Epidermal melanocyte (primary cell): ENCODE results near the gene CRELD1.
A peak's percentile ranks its signal among the peaks of the same experiment; 100 is the strongest.
"Not testable (repeated sequence)": the region's sequence is repeated elsewhere in the genome, so short reads cannot be mapped to it uniquely, and the experiment has no call there.

ENCODE experiments used
- DNase-seq: peaks from one replicate; pipeline ENCODE4 v3.0.0; 2011; ENCODE audit warnings: low spot score; ENCODE audit not compliant: insufficient read length

Gene CRELD1, protein sequence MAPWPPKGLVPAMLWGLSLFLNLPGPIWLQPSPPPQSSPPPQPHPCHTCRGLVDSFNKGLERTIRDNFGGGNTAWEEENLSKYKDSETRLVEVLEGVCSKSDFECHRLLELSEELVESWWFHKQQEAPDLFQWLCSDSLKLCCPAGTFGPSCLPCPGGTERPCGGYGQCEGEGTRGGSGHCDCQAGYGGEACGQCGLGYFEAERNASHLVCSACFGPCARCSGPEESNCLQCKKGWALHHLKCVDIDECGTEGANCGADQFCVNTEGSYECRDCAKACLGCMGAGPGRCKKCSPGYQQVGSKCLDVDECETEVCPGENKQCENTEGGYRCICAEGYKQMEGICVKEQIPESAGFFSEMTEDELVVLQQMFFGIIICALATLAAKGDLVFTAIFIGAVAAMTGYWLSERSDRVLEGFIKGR

DNA sequence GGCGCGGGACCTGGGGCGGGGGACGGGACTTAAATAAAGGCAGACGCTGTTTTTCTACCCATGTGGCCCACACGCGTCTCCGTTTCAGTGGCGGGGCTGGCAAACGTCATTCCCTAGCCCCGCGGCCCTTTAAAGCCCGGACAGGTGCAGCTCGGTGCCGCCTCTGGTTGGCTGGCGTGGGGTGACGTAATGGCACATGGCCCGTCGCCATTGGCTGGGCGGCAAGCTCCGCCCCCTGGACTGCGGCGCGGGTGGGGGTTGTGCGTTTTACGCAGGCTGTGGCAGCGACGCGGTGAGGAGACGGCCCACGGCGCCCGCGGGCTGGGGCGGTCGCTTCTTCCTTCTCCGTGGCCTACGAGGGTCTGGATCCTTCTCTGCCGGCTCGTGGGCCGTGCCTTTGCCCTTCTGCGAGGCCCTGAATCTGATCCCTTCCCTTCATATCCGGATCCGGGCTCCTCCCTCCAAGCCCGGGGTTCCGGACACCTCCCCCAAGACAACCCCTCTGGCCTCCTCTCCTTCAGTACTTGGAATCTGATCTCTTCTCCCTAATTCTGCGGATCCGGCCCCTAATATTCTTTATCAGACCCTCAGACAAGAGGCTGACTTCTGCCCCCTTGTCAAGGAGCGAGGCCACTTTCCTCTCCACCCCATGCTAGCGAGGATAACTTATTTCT, at the start of gene CRELD1:
Gene CRELD1 (plus strand): TSS at position 274 of the 674 bp plus-strand sequence. CDS start 605 bp downstream, outside the sequence.
- peak; percentile 81 for DNase-seq

DNA sequence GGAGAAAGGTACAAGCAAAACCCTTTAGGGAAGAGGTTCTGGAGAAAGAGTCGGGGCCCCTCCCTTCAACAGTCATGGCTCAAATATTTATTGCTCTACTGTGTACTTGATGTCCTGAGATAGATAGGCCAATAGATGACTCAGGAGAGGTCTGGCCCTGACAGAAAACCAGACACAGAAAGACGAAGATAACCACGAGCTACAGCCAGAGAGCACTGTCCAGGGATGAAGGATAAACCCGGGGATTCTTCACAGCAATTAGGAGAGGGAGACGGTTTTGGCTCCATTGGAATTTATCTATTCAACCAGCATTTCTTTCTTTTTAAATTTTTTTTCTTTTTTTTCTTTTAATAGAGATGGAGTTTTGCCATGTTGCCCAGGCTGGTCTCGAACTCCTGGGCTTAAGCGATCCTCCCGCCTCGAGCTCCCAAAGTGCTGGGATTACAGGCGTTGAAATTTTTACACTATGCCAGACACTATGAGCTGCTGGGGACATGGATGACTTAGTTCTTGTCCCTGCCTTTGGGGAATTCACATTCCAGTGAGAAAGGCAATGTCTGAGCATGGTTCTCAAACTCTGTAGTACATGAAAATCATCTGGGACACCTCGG, 49.0 kb upstream of the CRELD1 start:
- no peak for DNase-seq

DNA sequence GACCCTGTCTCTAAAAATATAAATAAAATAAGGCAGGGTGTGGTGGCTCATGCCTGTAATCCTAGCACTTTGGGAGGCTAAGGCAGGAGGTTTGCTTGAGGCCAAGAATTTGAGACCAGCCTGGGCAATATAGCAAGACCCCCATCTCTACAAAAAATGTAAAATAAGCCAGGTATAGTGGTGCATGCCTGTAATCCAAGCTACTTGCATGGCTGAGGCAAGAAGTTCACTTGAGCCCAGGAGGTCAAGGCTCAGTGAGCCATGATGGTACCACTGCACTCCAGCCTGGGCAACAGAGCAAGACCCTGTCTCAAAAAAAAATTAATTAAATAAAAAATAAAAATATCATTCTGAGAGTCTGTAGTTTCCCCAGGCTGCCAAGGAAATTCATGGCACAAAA, 47.3 kb upstream of the CRELD1 start:
- DNase-seq = no peak

DNA sequence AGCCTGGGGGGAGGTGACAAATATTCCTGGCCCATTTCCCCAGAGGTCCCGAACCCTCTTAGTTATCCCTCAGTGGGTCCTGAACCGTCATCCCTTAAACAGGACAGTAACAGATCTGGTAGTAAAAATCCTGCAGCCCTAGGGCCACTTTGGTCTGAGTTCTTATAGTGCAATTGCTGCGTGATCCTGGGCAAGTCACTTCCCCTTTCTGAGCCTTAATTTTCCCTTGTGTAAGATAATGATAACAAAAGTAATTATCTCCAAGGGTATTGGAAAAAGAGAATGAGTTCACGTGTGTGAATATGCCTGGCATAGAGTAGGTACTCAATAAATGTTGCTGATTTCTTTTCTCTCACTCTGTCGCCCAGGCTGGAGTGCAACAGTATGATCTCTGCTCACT, 46.2 kb upstream of the CRELD1 start:
- DNase-seq = no peak

DNA sequence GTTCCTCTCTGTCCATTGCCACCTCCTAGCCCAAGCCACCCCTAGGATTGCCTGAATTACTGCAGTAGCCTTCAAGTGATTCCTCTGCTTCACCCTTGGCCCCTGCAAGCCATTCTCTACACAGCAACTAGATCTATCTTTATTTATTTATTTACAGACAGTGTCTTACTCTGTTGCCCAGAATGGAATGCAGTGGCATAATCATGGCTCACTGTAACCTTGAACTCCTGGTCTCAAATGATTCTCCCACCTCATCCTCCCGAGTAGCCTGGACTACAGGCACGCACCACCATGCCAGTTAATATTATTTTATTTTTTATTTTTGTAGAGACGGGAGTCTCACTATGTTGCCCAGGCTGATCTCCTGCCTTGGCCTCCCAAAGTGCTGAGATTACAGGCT, 45.1 kb upstream of the CRELD1 start:
- DNase-seq = no peak

DNA sequence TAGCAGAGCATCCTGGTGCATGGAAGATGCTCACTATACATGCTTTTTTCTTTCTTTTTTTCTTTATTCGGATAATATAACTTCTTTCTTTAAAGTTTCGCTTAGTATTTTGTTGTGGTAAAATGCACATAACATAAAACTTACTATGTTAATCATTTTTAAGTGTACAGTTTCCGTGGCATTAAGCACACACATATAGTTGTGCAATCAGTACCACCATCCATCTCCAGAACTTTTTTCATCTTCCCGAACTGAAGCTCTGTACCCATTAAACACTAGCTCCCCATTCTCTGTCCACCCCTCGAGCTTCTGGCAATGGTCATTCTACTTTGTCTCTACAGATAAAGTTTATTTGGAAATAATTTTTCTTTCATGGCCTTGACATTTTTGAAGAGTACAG, 44.2 kb upstream of the CRELD1 start:
- DNase-seq = no peak

DNA sequence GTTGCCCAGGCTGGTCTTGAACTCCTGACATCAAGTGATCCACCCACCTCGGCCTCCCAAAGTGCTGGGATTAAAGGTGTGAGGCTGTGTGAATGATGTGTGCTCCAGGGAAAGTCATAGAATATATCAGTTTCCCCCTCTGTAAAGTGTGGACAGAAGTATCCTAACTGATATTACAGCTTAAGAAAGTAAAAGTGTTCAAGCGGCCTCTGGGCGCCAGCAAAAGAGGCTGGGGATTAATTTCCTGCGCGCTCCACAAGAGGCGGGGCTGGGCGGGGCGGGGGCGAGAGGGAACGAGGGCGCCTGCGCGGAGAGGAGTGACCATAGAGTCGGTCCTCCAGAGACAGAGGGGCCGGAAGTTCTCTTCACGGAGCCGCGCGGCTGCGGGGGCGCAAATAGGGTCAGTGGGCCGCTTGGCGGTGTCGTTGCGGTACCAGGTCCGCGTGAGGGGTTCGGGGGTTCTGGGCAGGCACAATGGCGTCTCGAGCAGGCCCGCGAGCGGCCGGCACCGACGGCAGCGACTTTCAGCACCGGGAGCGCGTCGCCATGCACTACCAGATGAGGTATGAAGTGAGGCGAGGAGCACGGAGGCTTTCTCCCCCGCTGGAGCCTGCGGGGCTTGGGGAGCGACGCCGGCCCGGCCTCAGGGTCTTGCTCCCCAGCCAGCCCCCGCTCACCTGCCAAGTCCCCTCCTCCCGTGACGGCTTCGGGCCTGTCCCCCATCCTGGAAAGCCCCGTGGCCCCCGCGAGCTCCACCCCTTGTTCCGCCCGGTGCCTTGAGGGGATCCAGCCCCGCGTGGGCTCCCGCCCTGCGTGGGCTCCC, 43.2 kb upstream of the CRELD1 start, which contains the start of gene JAGN1:
Gene JAGN1 (plus strand): TSS at position 362 of the 823 bp plus-strand sequence. CDS start 113 bp downstream, at position 475.
- DNase-seq = peak; percentile 76

DNA sequence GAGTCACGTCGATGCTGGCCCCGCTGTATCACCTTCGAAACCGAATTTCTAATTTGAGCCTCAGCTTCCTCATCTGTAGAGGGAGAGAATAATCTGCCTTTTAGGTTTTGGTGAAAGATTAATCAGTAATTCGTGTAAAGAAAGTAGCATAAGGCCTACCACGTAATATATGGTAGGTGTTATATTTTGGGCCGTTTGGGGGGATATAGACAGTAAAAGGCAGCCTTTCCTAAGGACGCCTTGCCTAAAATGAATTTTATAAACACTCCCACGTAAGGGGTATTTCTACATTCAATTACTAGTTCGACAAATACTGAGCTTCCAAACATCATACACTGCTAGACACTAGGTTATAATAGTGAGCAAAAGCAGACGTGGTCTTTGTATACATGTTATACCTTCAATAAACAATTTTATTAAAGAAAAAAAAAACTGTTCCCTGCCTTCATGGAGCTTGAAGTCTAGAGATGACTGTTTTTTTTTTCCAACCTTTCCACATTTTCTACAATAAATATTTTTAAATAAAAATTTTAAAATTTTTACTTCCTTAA, 42.5 kb upstream of the CRELD1 start:
- DNase-seq = no peak

DNA sequence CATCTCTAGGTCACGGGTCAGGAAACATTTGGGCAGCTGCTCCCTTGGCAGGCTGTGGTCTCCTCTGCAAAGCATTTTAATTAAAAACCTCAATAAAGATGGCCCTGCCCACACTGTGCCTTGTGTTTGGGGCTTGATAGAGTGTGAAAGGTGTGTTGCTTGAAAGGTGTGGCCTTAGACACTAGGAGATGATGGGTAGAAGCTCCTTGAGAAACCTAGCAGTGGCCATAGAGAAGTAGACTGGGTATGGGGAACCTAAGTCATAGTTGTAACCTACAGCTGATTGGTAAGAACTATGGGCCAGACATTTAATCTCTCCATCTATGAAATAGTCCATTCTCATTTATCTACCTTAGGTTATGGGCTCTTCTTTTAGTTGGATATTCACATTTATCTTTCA, 39.9 kb upstream of the CRELD1 start:
- DNase-seq = no peak

DNA sequence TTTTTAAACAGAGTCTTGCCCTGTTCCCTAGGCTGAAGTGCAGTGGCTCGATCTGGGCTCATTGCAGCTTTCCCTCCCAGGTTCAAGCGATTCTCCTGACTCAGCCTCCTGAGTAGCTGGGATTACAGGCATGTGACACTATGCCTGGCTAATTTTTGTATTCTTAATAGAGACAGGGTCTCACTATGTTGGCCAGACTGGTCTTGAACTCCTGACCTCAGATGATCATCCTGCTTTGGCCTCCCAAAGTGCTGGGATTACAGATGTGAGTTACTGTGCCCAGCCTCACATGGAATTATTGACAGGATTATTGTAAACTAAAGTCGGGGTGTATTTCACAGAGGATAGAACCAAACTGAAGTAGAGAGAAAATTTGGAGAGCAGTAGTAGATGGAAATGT, 37.9 kb upstream of the CRELD1 start:
- DNase-seq = not testable (repeated sequence)

DNA sequence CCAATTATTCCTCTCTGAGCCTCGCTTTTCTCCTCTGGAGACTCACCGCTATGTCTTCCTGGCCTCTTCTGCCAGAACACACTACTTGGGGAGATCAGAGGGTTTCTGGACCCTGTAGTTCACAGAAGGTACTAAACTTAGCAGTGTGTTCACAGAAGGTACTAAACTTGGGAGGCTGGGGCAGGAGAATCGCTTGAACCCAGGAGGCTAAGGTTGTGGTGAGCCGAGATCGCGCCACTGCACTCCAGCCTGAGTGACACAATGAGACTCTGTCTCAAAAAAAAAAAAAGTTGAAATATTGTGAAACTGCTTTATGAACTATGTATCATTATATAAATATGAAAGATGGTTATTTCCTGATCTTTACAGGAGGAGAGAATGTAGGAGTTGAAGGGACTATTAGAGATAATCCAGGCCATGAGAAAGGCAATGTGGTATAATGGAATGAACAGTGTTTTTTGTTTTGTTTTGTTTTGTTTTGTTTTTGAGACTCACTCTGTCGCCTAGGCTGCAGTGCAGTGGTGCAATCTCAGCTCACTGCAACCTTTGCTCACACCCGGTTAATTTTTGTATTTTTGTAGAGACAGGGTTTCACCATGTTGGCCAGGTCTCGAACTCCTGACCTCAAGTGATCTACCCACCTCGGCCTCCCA, 36.8 kb upstream of the CRELD1 start:
- not testable (repeated sequence) for DNase-seq

DNA sequence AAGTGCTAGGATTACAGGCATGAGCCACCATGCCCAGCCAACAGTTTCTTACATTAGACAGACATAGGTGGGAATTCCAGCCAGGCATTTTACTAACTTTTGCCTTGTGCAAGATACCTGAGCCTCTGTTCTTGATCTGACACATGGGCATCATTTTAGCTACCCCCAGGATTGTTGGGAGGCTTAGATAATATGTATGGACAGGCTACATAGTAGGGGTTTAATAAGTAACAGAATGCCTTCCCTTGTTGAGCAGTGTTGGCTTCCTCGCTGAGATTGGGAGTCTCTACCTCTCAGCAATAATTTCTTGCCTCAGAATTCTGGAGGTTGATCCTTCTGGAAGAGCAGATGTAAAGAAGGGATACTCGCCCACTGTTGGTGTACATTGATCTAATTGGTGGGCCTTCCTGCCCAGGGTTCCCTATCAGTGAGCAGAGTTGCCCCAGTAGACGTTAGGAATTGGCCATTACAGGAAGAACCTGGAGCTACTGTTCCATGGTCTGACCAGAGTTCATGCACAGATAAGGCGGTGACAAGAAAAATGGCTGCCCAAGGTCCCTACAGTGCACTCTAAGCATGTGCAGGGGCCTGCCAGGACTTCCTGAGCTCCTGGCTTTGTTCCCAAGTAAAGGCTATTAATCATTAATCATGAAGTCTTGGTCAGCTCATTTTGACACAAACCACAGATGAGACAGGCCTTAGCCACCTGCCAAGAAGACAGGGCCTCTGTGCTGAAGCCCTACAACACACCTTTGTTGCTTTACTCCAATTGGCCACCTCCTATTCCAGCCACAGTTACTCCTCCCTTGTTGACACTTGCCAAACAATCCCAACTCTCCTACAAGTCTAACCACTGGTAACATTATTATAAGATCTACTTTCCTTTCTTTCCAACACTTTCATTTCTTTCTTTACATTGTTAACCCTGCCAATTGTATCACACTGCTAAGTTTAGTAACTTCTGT, 35.9 kb upstream of the CRELD1 start:
- DNase-seq = no peak

DNA sequence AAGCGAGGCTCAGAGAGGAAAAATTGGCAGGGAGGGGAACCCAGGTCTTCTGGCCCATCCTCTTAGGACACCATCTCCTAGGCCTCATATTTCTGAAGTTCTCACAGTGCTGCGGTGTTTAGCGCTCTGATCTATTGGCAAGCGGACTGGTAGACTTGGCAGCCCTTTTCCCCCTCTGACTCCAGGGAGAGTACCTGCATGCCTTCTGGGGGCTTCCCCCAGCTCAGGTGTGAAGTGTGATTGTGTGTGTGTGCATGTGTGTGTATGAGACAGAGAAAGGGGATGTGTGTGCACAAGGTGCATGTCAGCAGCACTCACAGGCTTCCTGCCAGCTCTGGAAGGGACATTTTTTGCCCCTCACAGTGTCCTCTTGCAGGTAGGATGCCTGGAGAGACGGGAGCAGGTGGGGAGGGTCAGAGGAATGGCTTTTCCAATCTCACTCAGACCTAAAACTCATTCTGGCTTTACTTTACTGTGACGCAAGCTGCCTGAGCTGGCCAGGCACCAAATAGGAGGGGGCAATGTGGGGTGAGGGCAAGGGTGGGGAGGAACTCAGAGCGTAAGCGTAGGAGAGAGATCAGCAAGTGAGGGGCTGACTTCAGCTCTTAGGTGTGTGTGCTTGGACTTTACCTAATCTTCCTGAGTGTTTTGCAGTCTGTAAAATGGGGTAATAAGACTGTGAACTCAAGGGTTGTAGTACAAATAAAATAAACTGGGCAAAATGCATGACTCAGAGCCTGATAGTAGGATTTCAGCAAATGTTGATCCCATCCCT, 35.0 kb upstream of the CRELD1 start:
- no peak for DNase-seq

DNA sequence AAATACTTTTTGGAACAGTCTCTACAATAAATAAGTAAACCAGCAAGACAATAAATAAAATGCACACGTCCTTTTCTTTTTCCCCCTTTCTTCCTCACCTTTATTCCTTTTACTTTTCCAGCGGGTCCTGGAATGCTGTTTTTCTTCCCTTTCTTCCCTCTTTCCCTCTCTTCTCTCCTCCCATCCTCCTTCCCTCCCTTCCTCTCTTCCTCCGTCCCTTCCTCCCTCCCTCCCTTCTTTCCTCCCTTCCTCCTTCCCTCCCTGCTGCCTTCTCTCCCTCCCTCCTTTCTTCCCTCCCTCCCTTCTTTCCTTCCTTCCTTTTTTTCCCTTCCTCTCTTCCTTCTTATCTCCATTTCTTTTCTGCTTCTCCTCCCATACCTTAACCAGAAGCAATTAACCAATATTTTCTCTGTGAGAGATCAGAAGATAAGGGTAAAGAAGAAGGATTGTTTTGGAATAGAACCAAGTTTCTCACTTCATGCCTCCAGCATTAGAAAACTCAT, 34.3 kb upstream of the CRELD1 start:
- no peak for DNase-seq

DNA sequence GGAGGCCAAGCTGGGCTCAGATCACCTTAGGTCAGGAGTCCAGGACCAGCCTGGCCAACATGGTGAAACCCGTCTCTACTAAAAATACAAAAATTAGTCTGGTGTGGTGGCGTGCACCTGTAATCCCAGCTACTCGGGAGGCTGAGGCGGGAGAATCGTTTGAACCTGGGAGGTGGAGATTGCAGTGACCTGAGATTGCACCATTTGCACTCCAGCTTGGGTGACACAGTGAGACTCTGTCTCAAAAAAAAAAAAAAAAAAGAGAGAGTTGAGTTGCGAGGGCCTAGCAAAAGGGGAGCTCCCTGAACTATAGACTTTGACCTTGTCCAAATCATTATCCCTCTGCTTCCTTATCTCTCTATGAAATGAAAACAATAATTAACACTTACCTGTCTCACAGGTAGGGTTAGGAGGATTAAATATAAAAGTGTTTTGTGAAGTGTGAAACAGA, 32.6 kb upstream of the CRELD1 start:
- DNase-seq = not testable (repeated sequence)

DNA sequence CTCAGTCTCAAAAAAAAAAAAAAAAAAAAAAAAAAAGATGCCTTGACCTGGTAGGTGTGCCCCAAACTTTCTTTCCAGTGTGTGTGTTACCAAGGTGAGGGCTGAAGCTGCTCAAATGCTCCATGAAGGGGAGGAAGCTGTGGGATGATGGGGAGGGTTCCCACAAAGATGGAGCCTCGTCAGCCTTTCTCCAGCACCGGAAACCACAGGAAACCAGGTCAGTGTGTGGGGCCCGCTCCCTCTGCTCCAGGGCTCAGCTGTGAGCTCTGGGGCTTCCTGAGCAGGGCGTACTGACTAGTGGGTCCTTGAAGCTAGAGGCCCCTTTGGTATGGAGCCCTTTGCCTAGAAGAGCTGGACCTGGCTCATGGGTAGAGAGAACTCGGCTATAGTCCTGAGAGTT, 31.7 kb upstream of the CRELD1 start:
- DNase-seq = no peak

DNA sequence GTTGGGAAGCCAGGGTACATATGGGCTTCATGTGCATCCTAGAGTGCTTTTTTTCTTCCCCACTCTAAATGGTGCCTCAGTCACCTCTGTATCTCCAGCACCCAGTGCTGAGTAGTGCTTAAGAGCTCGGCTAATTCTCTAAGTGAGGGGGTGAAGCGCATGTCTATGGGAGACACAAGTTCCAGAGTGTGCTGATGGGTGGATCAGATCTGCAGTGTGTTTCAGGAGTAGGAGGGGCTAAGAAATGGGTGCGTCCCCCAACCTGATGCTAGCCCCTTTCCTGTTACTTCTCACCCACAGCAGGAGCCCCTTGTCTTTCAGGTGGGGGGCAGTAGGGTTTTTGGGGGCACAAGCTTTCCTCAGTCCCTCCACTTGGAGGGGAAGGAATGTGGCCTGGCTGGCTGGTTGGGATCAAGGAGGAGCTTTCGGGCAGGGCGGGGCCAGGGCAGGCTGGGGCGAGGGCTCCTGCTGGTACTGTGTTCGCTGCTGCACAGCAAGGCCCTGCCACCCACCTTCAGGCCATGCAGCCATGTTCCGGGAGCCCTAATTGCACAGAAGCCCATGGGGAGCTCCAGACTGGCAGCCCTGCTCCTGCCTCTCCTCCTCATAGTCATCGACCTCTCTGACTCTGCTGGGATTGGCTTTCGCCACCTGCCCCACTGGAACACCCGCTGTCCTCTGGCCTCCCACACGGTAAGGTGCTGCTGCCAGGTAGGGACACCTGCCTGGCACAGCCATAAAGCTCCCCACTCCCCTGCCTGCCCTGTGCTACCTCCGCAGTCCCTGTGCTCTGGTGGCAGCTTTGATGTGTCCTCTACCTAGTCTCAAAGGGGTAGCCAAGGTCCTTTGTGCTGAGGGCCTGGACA, 31.0 kb upstream of the CRELD1 start, which contains the start of gene IL17RE:
Gene IL17RE (plus strand): TSS at position 477 of the 866 bp plus-strand sequence. CDS start 85 bp downstream, at position 562.
- DNase-seq = no peak
